Activated gamma-delta T cell treated with anti-CD3 and anti-CD28 coated beads, Interleukin-2, amount 50 U/mL, for 16 hours (primary cell): ENCODE measurements around the gene RNF5.
"Not testable (repeated sequence)": the region's sequence is repeated elsewhere in the genome, so short reads cannot be mapped to it uniquely, and the experiment has no call there.

Source experiments
- DNase-seq: peaks from one replicate; pipeline ENCODE4 v3.0.0-alpha.2; 2020; ENCODE audit warnings: low read depth

Gene RNF5

GRCh38 chr6:32177788-32178546 lies at the start of gene RNF5:
TSS of gene RNF5 (plus strand) at chr6:32178405. CDS start at chr6:32178512, 107 bp downstream.
- peak; percentile 91 for DNase-seq

GRCh38 chr6:32128751-32129296 lies 49.4 kb upstream of the RNF5 start:
- DNase-seq = no peak

- DNase-seq = no peak
Measured at GRCh38 chr6:32129297-32130088, 48.7 kb upstream of the RNF5 start.

GRCh38 chr6:32131439-32131948 lies 46.7 kb upstream of the RNF5 start:
- DNase-seq = no peak

GRCh38 chr6:32132110-32132509 lies 46.1 kb upstream of the RNF5 start:
- DNase-seq = no peak

GRCh38 chr6:32133786-32134185 lies 44.4 kb upstream of the RNF5 start:
- DNase-seq = no peak

- no peak for DNase-seq
Measured at GRCh38 chr6:32137454-32137853, 40.8 kb upstream of the RNF5 start.

- no peak for DNase-seq
Measured at GRCh38 chr6:32139590-32139989, 38.6 kb upstream of the RNF5 start.

- no peak for DNase-seq
Measured at GRCh38 chr6:32140420-32141046, 37.7 kb upstream of the RNF5 start.

- not testable (repeated sequence) for DNase-seq
Measured at GRCh38 chr6:32144238-32144637, 34.0 kb upstream of the RNF5 start.

- no peak for DNase-seq
Measured at GRCh38 chr6:32146287-32146686, 31.9 kb upstream of the RNF5 start.

- DNase-seq = no peak
Measured at GRCh38 chr6:32146687-32147086, 31.5 kb upstream of the RNF5 start.

- no peak for DNase-seq
Measured at GRCh38 chr6:32147401-32148132, 30.6 kb upstream of the RNF5 start.

- peak; percentile 55 for DNase-seq
Measured at GRCh38 chr6:32148289-32149091, 29.7 kb upstream of the RNF5 start.

GRCh38 chr6:32149092-32149755 lies 29.0 kb upstream of the RNF5 start:
- no peak for DNase-seq

- no peak for DNase-seq
Measured at GRCh38 chr6:32149932-32150870, 28.0 kb upstream of the RNF5 start.

- DNase-seq = no peak
Measured at GRCh38 chr6:32151181-32151862, 26.9 kb upstream of the RNF5 start.
